Measurements from ENCODE around the gene KRT10.

- TF ChIP-seq POLR2AphosphoS5 (IDR thresholded peaks at IDR 0.05) (no peak), EP300 (IDR thresholded peaks at IDR 0.05; ENCODE audit: low read depth) (no peak), POLR2A (IDR thresholded peaks at IDR 0.05) (no peak)
Measured at GRCh38 chr17:40828454-40829044, 6.1 kb upstream of the KRT10 start.
